SK-N-SH (cell line): ENCODE measurements around the gene FAM227B.

Experiments used
- CTCF ChIP-seq: fragments of 200-600 bp; sonication (generic); IDR thresholded peaks from 2 replicates; pipeline ENCODE4 v1.6.1; 2017; ENCODE audit warnings: antibody characterized with exemption, mild to moderate bottlenecking, moderate library complexity
- NFIC ChIP-seq: IDR thresholded peaks from 2 replicates; pipeline ENCODE4 v1.4.0; 2012; ENCODE audit warnings: borderline replicate concordance
- NRF1 ChIP-seq: IDR thresholded peaks from 2 replicates; pipeline ENCODE4 v1.6.1; 2012; ENCODE audit warnings: low read depth, mild to moderate bottlenecking, low read length
- USF1 ChIP-seq: IDR thresholded peaks from 2 replicates; pipeline ENCODE4 v1.4.0; 2012; ENCODE audit warnings: low read depth, borderline replicate concordance

GRCh38 chr15:49331442-49331841, 289.2 kb downstream of the FAM227B start:
- TF ChIP-seq CTCF, result no peak
- no peak for TF ChIP-seq USF1
- no peak for TF ChIP-seq NFIC
- no peak for TF ChIP-seq NRF1
